ENCODE data around the gene ATP7A.
"Not testable (repeated sequence)": the region's sequence is repeated elsewhere in the genome, so short reads cannot be mapped to it uniquely, and the experiment has no call there.

The ATP7A gene

DNA sequence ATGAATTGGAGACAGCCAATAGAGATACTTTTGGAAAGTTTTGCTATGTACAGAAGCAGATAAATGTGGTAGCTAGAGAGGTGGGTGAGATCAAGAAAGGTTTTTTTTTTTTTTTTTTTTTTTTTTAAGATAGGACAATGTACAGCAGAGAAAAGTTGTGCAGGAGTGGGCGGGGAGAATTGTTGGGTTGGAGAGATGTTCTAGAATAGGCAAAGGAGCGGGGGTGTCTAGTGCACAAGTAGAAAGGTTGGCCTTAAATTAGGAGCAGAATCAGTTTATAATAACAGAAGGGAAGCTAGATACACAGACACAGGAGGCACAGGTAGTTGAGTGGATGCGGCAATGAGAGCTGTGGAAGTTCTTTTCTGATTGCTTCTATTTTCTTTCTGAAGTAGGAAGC, 127.4 kb downstream of the ATP7A start:
- DNase-seq (ENCODE audit: low read depth in 2 of 2) = no peak

DNA sequence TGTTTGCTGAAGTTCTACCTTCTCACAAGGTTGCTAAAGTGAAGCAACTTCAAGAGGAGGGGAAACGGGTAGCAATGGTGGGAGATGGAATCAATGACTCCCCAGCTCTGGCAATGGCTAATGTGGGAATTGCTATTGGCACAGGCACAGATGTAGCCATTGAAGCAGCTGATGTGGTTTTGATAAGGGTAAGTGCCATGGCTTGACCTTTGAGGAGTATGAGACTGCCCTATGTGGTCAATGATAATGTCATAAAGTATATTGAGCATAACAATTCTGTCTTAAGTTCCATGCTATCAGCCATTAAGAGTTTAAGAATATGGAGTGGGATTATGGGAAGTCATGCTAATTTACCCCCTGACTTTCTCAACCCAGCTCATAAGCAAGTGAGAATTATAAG, 132.1 kb downstream of the ATP7A start:
- no peak for DNase-seq (ENCODE audit: low read depth in 2 of 2)

DNA sequence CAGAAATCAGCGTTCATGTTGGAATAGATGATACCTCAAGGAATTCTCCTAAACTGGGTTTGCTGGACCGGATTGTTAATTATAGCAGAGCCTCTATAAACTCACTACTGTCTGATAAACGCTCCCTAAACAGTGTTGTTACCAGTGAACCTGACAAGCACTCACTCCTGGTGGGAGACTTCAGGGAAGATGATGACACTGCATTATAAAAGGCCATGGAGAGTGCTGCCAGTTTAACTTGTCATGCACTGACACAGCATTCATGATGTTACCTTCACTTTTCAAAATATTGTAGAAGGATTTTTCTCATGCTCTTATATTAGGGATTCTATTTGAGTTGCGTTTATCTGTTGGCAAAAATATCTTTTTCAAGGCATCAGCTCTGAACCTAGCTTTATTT, 135.9 kb downstream of the ATP7A start:
- DNase-seq (ENCODE audit: low read depth in 2 of 2) = no peak

DNA sequence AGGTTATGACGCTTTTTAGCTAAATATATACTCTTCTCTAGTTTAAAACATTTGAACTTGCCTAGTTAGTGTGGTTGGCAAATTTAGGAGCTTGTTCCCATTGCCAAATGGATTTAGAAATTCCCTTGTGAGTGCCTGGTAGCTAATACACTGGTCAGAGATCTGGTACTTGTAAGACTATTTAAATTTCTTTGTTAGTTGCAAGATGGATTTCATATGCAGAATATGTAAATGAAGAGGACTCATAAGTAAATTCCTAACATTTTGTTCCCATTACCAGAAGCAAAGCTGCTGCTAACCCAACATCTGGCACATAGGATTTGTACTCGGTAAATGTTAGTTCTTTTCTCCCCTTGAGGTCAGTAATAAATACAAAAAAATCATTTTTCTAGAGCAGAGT, 137.6 kb downstream of the ATP7A start:
- DNase-seq (ENCODE audit: low read depth in 2 of 2) = no peak

DNA sequence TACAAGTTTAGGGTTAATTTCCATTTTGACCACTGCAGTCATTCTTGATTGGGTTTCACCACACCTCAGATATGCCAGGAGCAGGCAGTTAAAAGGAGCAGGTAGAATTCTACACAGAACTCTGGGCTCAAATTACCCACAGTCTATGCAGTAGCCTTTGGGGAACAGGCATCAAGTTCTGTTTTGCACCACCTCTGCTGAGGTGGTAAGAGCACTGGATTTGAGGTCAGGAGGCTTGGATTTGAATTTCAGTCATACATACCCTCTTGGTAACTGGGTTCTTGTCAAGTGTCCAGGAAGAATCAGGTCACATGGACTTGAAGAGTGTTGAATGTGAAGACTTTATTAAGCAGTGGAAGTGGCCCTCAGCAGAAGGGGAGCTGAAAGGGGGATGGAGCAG, 153.2 kb downstream of the ATP7A start:
- no peak for DNase-seq (ENCODE audit: low read depth in 2 of 2)

DNA sequence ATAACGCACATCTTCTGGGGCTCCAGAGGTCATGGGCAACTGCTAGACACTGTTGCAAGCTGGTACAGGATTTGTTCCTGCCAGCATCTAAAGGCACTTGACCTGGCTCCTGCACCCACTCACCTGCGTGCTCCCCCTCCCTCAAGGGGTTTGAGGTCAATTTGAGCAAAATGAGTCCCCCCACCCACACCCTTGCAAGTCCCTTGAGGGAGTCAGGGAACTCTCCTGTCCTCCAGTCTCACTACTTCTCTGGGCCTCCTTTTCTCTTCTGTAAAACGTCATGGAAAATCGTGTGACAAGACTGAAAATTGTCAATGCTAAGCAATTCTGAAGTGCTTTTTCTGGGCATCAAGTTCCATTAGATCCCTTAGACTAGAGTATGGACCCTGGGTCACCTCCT, 153.7 kb downstream of the ATP7A start:
- no peak for DNase-seq (ENCODE audit: low read depth in 2 of 2)

DNA sequence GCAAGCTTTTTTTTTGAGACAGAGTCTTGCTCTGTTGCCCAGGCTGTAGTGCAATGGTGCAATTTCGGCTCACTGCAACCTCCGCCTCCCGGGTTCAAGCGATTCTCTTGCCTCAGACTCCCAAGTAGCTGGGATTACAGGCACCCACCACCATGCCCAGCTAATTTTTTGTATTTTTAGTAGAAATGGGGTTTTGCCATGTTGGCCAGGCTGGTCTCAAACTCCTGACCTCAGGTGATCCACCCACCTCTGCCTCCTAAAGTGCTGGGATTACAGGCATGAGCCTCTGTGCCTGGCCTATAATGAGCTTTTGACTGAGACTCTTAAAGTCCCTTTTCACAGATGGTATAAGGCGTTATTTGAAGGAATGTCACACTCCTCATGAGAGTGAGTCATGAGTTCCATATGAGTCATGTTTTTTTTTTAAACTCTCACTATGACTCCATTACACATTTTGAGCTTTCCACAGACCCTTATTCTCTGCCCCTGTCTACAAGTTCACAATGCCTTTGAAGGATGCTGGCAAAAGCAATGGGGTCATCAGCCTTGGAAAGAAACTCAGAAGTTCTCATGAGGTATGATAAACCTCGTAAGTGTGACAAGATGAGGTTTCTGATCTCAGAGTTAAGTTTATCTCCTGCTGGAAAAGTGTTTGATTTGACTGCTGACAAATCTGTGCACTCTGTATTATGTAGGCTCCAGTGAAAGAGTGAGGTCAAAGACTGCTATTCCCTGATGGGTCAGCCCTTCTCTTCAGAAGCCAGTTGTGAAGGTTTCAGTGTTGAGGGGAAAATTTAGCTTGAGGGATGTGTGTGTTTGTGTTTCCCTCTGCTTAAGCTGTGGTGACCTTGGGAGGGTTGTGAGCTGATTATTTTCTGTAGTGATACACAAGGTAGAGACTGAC, 154.5 kb downstream of the ATP7A start:
- DNase-seq (ENCODE audit: low read depth in 2 of 2) = not testable (repeated sequence)

- no peak for DNase-seq (ENCODE audit: low read depth in 2 of 2)
These were observed 155.6 kb downstream of the ATP7A start for GRCh38 chrX:78066110-78066509.

- DNase-seq (ENCODE audit: low read depth in 2 of 2) = no peak
These were observed 160.8 kb downstream of the ATP7A start for GRCh38 chrX:78071331-78071730.

- peak; percentile 26 to 33 for DNase-seq (ENCODE audit: low read depth in 2 of 2)
These were observed 162.9 kb downstream of the ATP7A start for GRCh38 chrX:78073147-78074077.

DNA sequence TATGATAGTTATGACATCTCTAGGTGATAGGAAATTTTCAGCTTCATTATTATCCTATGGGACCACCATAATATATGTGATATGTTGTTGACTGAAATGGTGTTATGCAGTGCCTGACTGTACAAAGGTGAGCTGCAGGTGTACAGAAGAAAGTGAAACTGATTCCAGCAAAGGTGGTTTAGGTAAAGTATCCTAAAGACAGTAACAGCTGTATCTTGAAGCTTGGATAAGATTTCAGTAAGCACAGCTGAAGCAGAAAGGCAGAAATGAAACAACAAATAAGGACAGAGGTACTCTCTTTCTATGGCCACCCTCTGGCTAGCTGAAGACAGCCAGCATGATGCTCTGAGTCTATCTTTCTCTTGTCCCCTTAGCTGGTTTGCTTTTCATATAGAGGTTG, 163.6 kb downstream of the ATP7A start:
- DNase-seq (ENCODE audit: low read depth in 2 of 2) = no peak

GRCh38 chrX:78075787-78076389, 165.4 kb downstream of the ATP7A start:
- no peak for DNase-seq (ENCODE audit: low read depth in 2 of 2)

DNA sequence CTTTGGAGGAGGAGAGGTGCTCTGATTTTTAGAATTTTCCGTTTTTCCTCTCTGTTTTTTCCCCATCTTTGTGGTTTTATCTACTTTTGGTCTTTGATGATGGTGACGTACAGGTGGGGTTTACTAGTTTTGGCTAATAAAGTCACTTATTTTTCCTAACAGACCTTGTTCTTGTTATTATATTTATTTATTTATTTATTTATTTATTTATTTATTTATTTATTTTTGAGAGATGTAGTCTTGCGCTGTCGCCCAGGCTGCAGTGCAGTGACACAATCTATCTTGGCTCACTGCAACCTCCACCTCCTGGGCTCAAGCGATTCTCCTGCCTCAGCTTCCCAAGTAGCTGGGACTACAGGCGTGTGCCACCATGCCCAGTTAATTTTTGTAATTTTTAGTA, 170.9 kb downstream of the ATP7A start:
- not testable (repeated sequence) for DNase-seq (ENCODE audit: low read depth in 2 of 2)

DNA sequence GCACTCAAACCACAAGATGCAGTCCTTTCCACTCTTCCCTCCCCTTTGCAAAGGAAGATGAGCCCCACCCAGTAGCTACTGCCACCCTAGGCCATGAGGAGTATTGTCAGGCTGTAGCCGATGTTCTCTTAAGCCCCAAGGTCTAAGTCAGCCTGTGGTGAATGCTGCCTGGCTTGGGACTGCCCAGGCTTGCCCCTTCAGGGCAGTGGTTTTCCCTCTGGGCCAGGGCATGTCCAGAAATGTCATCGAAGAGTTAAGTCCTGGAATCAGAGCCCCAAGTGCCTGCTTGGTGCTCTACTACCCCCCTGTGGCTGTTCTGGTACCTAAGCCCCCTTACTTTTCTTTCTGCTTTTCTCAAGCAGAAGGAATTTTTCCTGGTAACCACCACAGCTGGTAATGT, 181.8 kb downstream of the ATP7A start:
- DNase-seq (ENCODE audit: low read depth in 2 of 2) = no peak

DNA sequence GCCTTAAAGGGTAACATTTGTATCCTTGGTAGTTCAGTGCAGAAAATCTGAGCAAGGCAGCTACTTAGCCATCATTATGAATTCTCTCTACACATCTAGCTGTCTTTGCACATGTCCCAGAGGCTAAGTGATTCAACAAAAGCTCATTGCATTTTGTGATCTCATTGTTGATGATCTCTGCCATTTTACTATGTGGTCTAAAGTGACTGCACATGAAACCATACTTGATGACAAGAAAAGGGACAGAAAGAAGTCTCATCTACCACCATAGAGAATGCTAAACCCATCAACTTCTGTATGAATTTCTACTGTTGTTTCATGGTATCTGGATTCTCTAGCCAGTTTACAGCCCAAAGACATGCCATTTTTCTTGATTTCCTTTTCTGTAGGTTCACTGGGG, 187.6 kb downstream of the ATP7A start:
- DNase-seq (ENCODE audit: low read depth in 2 of 2) = no peak

All from stimulated activated CD8-positive, alpha-beta memory T cell treated with anti-CD3 and anti-CD28 coated beads, Interleukin-7, amount 100 ng/mL, for 4 hours (primary cell).